GM18907 (cell line): Measurements from ENCODE around the gene IMMP2L.
A peak's percentile ranks its signal among the peaks of the same experiment; 100 is the strongest.

Experiments used
- ATAC-seq: cut with Tn5 transposase; IDR thresholded peaks from one replicate; pipeline ENCODE4 v1.9.1; 2021; ENCODE audit warnings: mild to moderate bottlenecking, moderate library complexity; ENCODE audit not compliant: unreplicated experiment

The IMMP2L gene

GRCh38 chr7:111051832-111052231 is 510.5 kb downstream of the IMMP2L start:
- no peak for ATAC-seq

GRCh38 chr7:111050875-111051416 is 511.3 kb downstream of the IMMP2L start:
- no peak for ATAC-seq

- ATAC-seq = no peak
Measured at GRCh38 chr7:111049971-111050680, 512.2 kb downstream of the IMMP2L start.

- no peak for ATAC-seq
Measured at GRCh38 chr7:111047595-111047994, 514.7 kb downstream of the IMMP2L start.

- ATAC-seq = no peak
Measured at GRCh38 chr7:111045449-111045848, 516.8 kb downstream of the IMMP2L start.

GRCh38 chr7:111043561-111043960 is 518.7 kb downstream of the IMMP2L start:
- ATAC-seq = peak; percentile 98

GRCh38 chr7:111042842-111043241 is 519.5 kb downstream of the IMMP2L start:
- ATAC-seq = no peak

GRCh38 chr7:111041577-111041976 is 520.7 kb downstream of the IMMP2L start:
- no peak for ATAC-seq

- ATAC-seq = peak; percentile 64
Measured at GRCh38 chr7:111038185-111038584, 524.1 kb downstream of the IMMP2L start.

- no peak for ATAC-seq
Measured at GRCh38 chr7:111031916-111032315, 530.4 kb downstream of the IMMP2L start.

GRCh38 chr7:111030336-111030735 is 532.0 kb downstream of the IMMP2L start:
- no peak for ATAC-seq

- peak; percentile 57 for ATAC-seq
Measured at GRCh38 chr7:111029574-111030251, 532.6 kb downstream of the IMMP2L start.

GRCh38 chr7:111029141-111029572 is 533.1 kb downstream of the IMMP2L start:
- peak; percentile 14 for ATAC-seq

GRCh38 chr7:111027396-111027795 is 534.9 kb downstream of the IMMP2L start:
- no peak for ATAC-seq

GRCh38 chr7:111026806-111027205 is 535.5 kb downstream of the IMMP2L start:
- ATAC-seq = no peak

GRCh38 chr7:111026343-111026742 is 535.9 kb downstream of the IMMP2L start:
- no peak for ATAC-seq

GRCh38 chr7:111025006-111025405 is 537.3 kb downstream of the IMMP2L start:
- no peak for ATAC-seq

- ATAC-seq = no peak
Measured at GRCh38 chr7:111018960-111019736, 543.1 kb downstream of the IMMP2L start.

GRCh38 chr7:111018447-111018846 is 543.8 kb downstream of the IMMP2L start:
- ATAC-seq = no peak

GRCh38 chr7:111014079-111014478 is 548.2 kb downstream of the IMMP2L start:
- ATAC-seq = no peak
